Activated CD8-positive, alpha-beta memory T cell treated with anti-CD3 and anti-CD28 coated beads, Interleukin-2, amount 50 U/mL, for 4 hours (primary cell): ENCODE results near the gene KLF13.

Source experiments
- DNase-seq: peaks from one replicate; pipeline ENCODE4 v3.0.0-alpha.2; 2020

Gene KLF13

GRCh38 chr15:31385736-31386135, 59.1 kb downstream of the KLF13 start:
- no peak for DNase-seq

GRCh38 chr15:31387092-31387478, 60.5 kb downstream of the KLF13 start:
- no peak for DNase-seq

GRCh38 chr15:31387479-31388118, 61.0 kb downstream of the KLF13 start:
- peak; percentile 46 for DNase-seq

GRCh38 chr15:31389576-31389975, 62.9 kb downstream of the KLF13 start:
- DNase-seq = no peak

- DNase-seq = no peak
Observed at GRCh38 chr15:31390029-31390428, 63.4 kb downstream of the KLF13 start.

GRCh38 chr15:31390777-31391486, 64.3 kb downstream of the KLF13 start:
- DNase-seq = no peak

GRCh38 chr15:31391687-31392671, 65.3 kb downstream of the KLF13 start:
- DNase-seq = peak; percentile 85

GRCh38 chr15:31392761-31393401, 66.2 kb downstream of the KLF13 start:
- no peak for DNase-seq

- DNase-seq = no peak
Observed at GRCh38 chr15:31393444-31394091, 66.9 kb downstream of the KLF13 start.

GRCh38 chr15:31396881-31397560, 70.4 kb downstream of the KLF13 start:
- no peak for DNase-seq

GRCh38 chr15:31397851-31398661, 71.4 kb downstream of the KLF13 start:
- DNase-seq = no peak

GRCh38 chr15:31398677-31399301, 72.2 kb downstream of the KLF13 start:
- DNase-seq = no peak

- peak; percentile 42 for DNase-seq
Observed at GRCh38 chr15:31399544-31400171, 73.0 kb downstream of the KLF13 start.

- DNase-seq = no peak
Observed at GRCh38 chr15:31400222-31400927, 73.7 kb downstream of the KLF13 start.

- DNase-seq = no peak
Observed at GRCh38 chr15:31401282-31401681, 74.6 kb downstream of the KLF13 start.

GRCh38 chr15:31402003-31402402, 75.4 kb downstream of the KLF13 start:
- no peak for DNase-seq

- no peak for DNase-seq
Observed at GRCh38 chr15:31402511-31403056, 75.9 kb downstream of the KLF13 start.

GRCh38 chr15:31403096-31403495, 76.5 kb downstream of the KLF13 start:
- no peak for DNase-seq

- no peak for DNase-seq
Observed at GRCh38 chr15:31403606-31404005, 77.0 kb downstream of the KLF13 start.
